Measurements from ENCODE around the gene DPP9. TPM values are rescaled to one million over a fixed set of nuclear protein-coding genes. Genes with fewer than 3 reads are reported as not detected.
A peak's percentile ranks its signal among the peaks of the same experiment; 100 is the strongest.

The DPP9 gene
- total RNA-seq, 1 experiment from 2014 or later: 46.4 TPM

DNA sequence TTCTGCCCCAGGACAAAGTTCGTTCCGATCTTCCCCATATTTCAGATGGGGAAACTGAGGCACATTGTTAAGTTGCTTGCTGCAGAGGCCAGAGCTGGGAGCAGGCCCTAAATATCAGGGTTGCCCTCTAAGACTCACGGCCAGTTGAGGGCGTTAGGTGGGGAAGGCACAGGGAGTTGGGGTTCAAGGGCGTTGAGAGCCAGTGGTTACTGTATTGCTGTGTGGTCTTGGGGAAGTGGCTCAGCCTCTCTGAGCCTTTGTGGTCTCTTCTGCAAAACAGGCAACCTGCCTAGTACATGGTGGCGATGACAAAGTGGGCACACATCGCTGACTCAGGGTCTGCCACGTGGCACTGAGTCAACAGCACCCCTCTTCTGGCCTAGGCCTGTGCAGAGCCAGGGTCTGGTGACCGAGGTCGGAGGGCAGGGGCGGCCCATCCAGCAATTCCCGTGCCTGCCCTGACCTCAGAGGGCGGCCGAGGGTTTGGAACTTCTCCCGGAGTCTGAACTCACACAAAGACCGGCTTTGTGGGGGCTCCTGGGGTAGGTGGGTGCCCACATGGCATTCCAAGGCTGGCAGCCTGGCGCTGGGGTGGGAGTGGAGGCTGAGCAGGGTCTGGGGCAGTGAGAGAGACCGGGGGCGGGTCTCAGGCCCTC, 74.1 kb downstream of the DPP9 start:
- no peaks in the 10 kb centered on the region for H4K20me1 ChIP-seq (ENCODE audit: control insufficient read depth, insufficient read depth, insufficient read length)
- H3T11ph ChIP-seq (ENCODE audit: low read length): no peak overlapping the region
- no peak overlapping the region for H4K91ac ChIP-seq (ENCODE audit: insufficient read length, low read depth, low read length)
- H3K14ac ChIP-seq (ENCODE audit: insufficient read depth, low read length): no peak overlapping the region
- H3K4me1 Mint-ChIP-seq: peaks cover 2 to 15% of the 10 kb centered on the region in 2 experiments; a peak in 3 of 4 replicates
- H2BK5ac ChIP-seq (ENCODE audit: insufficient read length, low read length): no peak overlapping the region
- H3K79me2 ChIP-seq (ENCODE audit: insufficient read depth, low read length): no peaks in the 10 kb centered on the region
- no peak overlapping the region for H2BK15ac ChIP-seq (ENCODE audit: low read depth, low read length)
- no peak overlapping the region for H2AK5ac ChIP-seq (ENCODE audit: insufficient read length, low read length)
- no peak for DNase-seq
- no peaks in the 10 kb centered on the region for H3K9me3 Mint-ChIP-seq
- H3K9me3 ChIP-seq (ENCODE audit: control insufficient read depth, low read depth, low read length): no peaks in the 10 kb centered on the region
- H3K27ac Mint-ChIP-seq: 0 out of 7 replicates have a peak overlapping the region, but pooled peaks of 1 of the 3 experiments have one; percentile 54
- H2BK20ac ChIP-seq (ENCODE audit: low read depth, low read length, poor library complexity, severe bottlenecking): no peak overlapping the region
- no peaks in the 10 kb centered on the region for H3K4me1 ChIP-seq (ENCODE audit: insufficient read depth, low read length)
- no peak overlapping the region for H3K18ac ChIP-seq (ENCODE audit: insufficient read length, low read depth, low read length)
- H4K5ac ChIP-seq (ENCODE audit: insufficient read length, low read depth, low read length): no peak overlapping the region
- no peak overlapping the region for H4K8ac ChIP-seq (replicated peaks; ENCODE audit: insufficient read length, low read depth, low read length)
- H3K9ac ChIP-seq (ENCODE audit: extremely low read depth, insufficient read length, low read length): no peak overlapping the region
- no peaks in the 10 kb centered on the region for H3K27me3 Mint-ChIP-seq (ENCODE audit: low read depth)
- H2BK12ac ChIP-seq (ENCODE audit: insufficient read length, low read depth, low read length): no peak overlapping the region
- no peak overlapping the region for H3K4me3 Mint-ChIP-seq
- H3K79me1 ChIP-seq (ENCODE audit: insufficient read depth, low read depth, low read length, poor library complexity, severe bottlenecking): no peaks in the 10 kb centered on the region
- H3K4ac ChIP-seq (ENCODE audit: low read depth, low read length): no peak overlapping the region
- no peak overlapping the region for H3K27ac ChIP-seq (ENCODE audit: insufficient read length, low read depth, low read length)
- no peak overlapping the region for H3K4me2 ChIP-seq (ENCODE audit: insufficient read depth, insufficient read length, low read length)
- H3K23ac ChIP-seq (ENCODE audit: insufficient read length, low read depth, low read length): no peak overlapping the region
- H3K23me2 ChIP-seq (ENCODE audit: insufficient read length, low read depth, low read length, poor library complexity, severe bottlenecking): no peaks in the 10 kb centered on the region
- no CpG with 5 or more reads among the region's 19 CpGs for WGBS (ENCODE audit: extremely low coverage, insufficient read length, low lambda C conversion rate)
- H3K56ac ChIP-seq (ENCODE audit: insufficient read length, low read depth, low read length): no peak overlapping the region
- H3K27me3 ChIP-seq (ENCODE audit: insufficient read depth, low read length): no peaks in the 10 kb centered on the region
- TF ChIP-seq, protein P1, sequence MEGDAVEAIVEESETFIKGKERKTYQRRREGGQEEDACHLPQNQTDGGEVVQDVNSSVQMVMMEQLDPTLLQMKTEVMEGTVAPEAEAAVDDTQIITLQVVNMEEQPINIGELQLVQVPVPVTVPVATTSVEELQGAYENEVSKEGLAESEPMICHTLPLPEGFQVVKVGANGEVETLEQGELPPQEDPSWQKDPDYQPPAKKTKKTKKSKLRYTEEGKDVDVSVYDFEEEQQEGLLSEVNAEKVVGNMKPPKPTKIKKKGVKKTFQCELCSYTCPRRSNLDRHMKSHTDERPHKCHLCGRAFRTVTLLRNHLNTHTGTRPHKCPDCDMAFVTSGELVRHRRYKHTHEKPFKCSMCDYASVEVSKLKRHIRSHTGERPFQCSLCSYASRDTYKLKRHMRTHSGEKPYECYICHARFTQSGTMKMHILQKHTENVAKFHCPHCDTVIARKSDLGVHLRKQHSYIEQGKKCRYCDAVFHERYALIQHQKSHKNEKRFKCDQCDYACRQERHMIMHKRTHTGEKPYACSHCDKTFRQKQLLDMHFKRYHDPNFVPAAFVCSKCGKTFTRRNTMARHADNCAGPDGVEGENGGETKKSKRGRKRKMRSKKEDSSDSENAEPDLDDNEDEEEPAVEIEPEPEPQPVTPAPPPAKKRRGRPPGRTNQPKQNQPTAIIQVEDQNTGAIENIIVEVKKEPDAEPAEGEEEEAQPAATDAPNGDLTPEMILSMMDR (conservative IDR thresholded peaks at IDR 0.05): no peak
- no peak overlapping the region for H2AFZ ChIP-seq (ENCODE audit: low read length)
- H3K36me3 Mint-ChIP-seq (ENCODE audit: insufficient read depth in 1 of 3, low read depth in 3 of 3): peaks cover 2 to 8% (median 3%) of the 10 kb centered on the region in 3 experiments; a peak in 4 of 7 replicates
- no peak overlapping the region for H2BK120ac ChIP-seq (ENCODE audit: low read depth, low read length, poor library complexity, severe bottlenecking)
